Measurements from ENCODE around the gene TLNRD1. TPM values are rescaled to one million over a fixed set of nuclear protein-coding genes. Genes with fewer than 3 reads are reported as not detected.

Gene TLNRD1
- polyA plus RNA-seq, 1 donor (not counting 4 experiments of a cell fraction or from before 2014, with no cell fraction given), result 3.1 TPM

DNA sequence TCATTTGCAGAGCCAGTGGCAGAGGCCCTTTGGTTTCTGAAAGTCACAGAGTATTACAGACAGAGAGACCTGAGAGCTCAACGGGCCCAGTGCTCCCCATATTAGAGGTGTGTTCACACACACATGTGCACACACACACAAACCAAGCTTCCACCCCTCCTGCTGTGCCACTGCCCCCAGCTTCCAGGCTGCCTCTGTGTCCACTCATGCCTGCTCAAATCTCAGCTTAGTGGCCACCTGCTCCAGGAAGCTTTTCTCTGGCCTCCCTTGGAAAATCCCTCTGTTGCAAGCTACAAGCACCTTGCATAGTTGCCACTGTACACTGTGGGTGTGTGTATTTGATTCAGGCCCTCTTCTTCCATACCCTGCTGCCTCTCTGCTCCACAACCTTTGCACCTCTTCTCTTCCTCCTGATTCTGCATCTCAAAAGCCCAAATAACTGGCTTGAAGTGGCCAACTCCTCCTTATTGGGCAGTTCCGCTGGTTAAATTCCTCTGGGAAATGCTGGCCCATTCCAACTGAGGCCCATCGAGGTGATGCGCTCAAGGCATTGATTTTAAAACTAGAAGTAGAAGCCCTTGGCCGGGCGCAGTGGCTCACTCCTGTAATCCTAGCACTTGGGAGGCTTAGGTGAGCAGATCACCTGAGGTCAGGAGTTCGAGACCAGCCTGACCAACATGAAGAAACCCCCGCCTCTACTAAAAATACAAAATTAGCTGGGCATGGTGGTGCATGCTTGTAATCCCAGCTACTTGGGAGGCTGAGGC, 34.1 kb upstream of the TLNRD1 start:
- FAIRE-seq, result no peak
- H3K9me3 ChIP-seq (ENCODE audit: control insufficient read depth, low read depth, low read length), result no peaks in the 10 kb centered on the region
- H3K4me3 ChIP-seq (ENCODE audit: control insufficient read depth in 2 of 3, extremely low read depth in 1 of 3, insufficient read depth in 2 of 3, low read depth in 1 of 3, low read length in 3 of 3), result no peak overlapping the region
- dilution Hi-C loops (cut with MboI; ENCODE audit: extremely low pct_ligation_motif_present, low sequenced_read_pairs), result no loop called here
- H3K9me1 ChIP-seq (ENCODE audit: control insufficient read depth, extremely low read depth, insufficient read depth, low read length), result no peaks in the 10 kb centered on the region
- H2AFZ ChIP-seq (ENCODE audit: control insufficient read depth, low read length), result no peak overlapping the region
- TF ChIP-seq, protein P1, sequence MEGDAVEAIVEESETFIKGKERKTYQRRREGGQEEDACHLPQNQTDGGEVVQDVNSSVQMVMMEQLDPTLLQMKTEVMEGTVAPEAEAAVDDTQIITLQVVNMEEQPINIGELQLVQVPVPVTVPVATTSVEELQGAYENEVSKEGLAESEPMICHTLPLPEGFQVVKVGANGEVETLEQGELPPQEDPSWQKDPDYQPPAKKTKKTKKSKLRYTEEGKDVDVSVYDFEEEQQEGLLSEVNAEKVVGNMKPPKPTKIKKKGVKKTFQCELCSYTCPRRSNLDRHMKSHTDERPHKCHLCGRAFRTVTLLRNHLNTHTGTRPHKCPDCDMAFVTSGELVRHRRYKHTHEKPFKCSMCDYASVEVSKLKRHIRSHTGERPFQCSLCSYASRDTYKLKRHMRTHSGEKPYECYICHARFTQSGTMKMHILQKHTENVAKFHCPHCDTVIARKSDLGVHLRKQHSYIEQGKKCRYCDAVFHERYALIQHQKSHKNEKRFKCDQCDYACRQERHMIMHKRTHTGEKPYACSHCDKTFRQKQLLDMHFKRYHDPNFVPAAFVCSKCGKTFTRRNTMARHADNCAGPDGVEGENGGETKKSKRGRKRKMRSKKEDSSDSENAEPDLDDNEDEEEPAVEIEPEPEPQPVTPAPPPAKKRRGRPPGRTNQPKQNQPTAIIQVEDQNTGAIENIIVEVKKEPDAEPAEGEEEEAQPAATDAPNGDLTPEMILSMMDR (optimal IDR thresholded peaks at IDR 0.05 in 1 of 3, IDR thresholded peaks at IDR 0.05 in 1 of 3, conservative IDR thresholded peaks at IDR 0.05 in 1 of 3; ENCODE audit: extremely low read depth in 1 of 3, insufficient read depth in 2 of 3, low read length in 3 of 3), result no peak
- TF ChIP-seq EZH2 (IDR thresholded peaks at IDR 0.05; ENCODE audit: low read length), result no peak
- no peaks in the 10 kb centered on the region for H3K27me3 ChIP-seq (ENCODE audit: control insufficient read depth, extremely low read depth, insufficient read depth, low read length)
- peaks cover 2 to 6% of the 10 kb centered on the region in 2 experiments for H3K36me3 ChIP-seq (ENCODE audit: control insufficient read depth in 2 of 2, extremely low read depth in 1 of 2, insufficient read depth in 2 of 2, low read length in 2 of 2)
- H3K4me2 ChIP-seq (ENCODE audit: control insufficient read depth, extremely low read depth, insufficient read depth, low read depth, low read length), result no peak overlapping the region
- H3K79me2 ChIP-seq (ENCODE audit: control insufficient read depth, insufficient read depth, low read length), result no peaks in the 10 kb centered on the region
- no peaks in the 10 kb centered on the region for H4K20me1 ChIP-seq (ENCODE audit: control insufficient read depth, extremely low read depth, insufficient read depth, low read length)
- peaks cover 9% of the 10 kb centered on the region for H3K4me1 ChIP-seq (ENCODE audit: control insufficient read depth, extremely low read depth, insufficient read depth, low read length)
- no peak overlapping the region for H3K27ac ChIP-seq (ENCODE audit: control insufficient read depth, insufficient read depth, low read length)
- no peak for DNase-seq (ENCODE audit: low read depth, low spot score)
- no peak overlapping the region for H3K9ac ChIP-seq (ENCODE audit: control insufficient read depth, extremely low read depth, insufficient read depth, low read length)

DNA sequence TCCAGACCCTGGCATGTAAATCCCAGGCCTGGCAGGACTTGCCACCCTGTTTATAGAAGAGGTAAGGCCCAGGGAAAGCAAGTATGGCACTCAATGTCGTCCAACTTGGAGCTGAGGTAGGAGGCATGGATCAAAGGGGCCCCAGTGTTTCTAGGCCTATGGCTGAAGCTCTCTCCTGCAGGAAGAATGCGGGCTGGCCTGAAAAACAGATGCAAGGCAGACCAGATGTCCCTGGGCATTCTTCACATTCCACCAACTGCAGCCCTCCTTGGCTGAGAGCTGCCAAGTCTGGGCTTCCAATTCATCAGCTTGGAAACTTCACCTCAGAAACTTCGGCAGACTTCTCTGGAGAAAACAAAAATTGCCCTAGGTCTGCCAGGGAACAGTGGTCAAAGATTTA, 33.3 kb upstream of the TLNRD1 start:
- no peak overlapping the region for H3K4me2 ChIP-seq (ENCODE audit: control insufficient read depth, extremely low read depth, insufficient read depth, low read depth, low read length)
- H3K36me3 ChIP-seq (ENCODE audit: control insufficient read depth in 2 of 2, extremely low read depth in 1 of 2, insufficient read depth in 2 of 2, low read length in 2 of 2), result peaks cover 2 to 6% of the 10 kb centered on the region in 2 experiments
- no peak for TF ChIP-seq EZH2 (IDR thresholded peaks at IDR 0.05; ENCODE audit: low read length)
- H3K9ac ChIP-seq (ENCODE audit: control insufficient read depth, extremely low read depth, insufficient read depth, low read length), result no peak overlapping the region
- no peaks in the 10 kb centered on the region for H3K9me3 ChIP-seq (ENCODE audit: control insufficient read depth, low read depth, low read length)
- no peak overlapping the region for H2AFZ ChIP-seq (ENCODE audit: control insufficient read depth, low read length)
- no peak overlapping the region for H3K27ac ChIP-seq (ENCODE audit: control insufficient read depth, insufficient read depth, low read length)
- no peak for DNase-seq (ENCODE audit: low read depth, low spot score)
- H3K27me3 ChIP-seq (ENCODE audit: control insufficient read depth, extremely low read depth, insufficient read depth, low read length), result no peaks in the 10 kb centered on the region
- FAIRE-seq, result no peak
- H3K4me1 ChIP-seq (ENCODE audit: control insufficient read depth, extremely low read depth, insufficient read depth, low read length), result peaks cover 9% of the 10 kb centered on the region
- no peaks in the 10 kb centered on the region for H4K20me1 ChIP-seq (ENCODE audit: control insufficient read depth, extremely low read depth, insufficient read depth, low read length)
- no peak overlapping the region for H3K4me3 ChIP-seq (ENCODE audit: control insufficient read depth in 2 of 3, extremely low read depth in 1 of 3, insufficient read depth in 2 of 3, low read depth in 1 of 3, low read length in 3 of 3)
- H3K9me1 ChIP-seq (ENCODE audit: control insufficient read depth, extremely low read depth, insufficient read depth, low read length), result no peaks in the 10 kb centered on the region
- H3K79me2 ChIP-seq (ENCODE audit: control insufficient read depth, insufficient read depth, low read length), result no peaks in the 10 kb centered on the region
- dilution Hi-C loops (cut with MboI; ENCODE audit: extremely low pct_ligation_motif_present, low sequenced_read_pairs), result no loop called here

Data from keratinocyte (primary cell).